Rectal smooth muscle tissue (tissue), 1 donor: ENCODE results near the gene TMEM167A.

ENCODE experiments used
- H3K27ac ChIP-seq: one replicate; pipeline ENCODE4 v1.7.0; 2013; ENCODE audit warnings: low read depth, low read length, inconsistent platforms
- H3K27me3 ChIP-seq: one replicate; pipeline ENCODE4 v1.7.0; 2013; ENCODE audit warnings: low read length; ENCODE audit not compliant: control insufficient read depth, insufficient read depth
- H3K36me3 ChIP-seq: one replicate; pipeline ENCODE4 v1.7.0; 2013; ENCODE audit warnings: low read length; ENCODE audit not compliant: control insufficient read depth, insufficient read depth
- H3K4me1 ChIP-seq: one replicate; pipeline ENCODE4 v1.7.0; 2013; ENCODE audit warnings: low read length; ENCODE audit not compliant: control insufficient read depth, insufficient read depth
- H3K4me3 ChIP-seq: one replicate; pipeline ENCODE4 v1.7.0; 2013; ENCODE audit warnings: low read length
- H3K9ac ChIP-seq: one replicate; pipeline ENCODE4 v1.7.0; 2013; ENCODE audit warnings: low read length

TMEM167A gene

DNA sequence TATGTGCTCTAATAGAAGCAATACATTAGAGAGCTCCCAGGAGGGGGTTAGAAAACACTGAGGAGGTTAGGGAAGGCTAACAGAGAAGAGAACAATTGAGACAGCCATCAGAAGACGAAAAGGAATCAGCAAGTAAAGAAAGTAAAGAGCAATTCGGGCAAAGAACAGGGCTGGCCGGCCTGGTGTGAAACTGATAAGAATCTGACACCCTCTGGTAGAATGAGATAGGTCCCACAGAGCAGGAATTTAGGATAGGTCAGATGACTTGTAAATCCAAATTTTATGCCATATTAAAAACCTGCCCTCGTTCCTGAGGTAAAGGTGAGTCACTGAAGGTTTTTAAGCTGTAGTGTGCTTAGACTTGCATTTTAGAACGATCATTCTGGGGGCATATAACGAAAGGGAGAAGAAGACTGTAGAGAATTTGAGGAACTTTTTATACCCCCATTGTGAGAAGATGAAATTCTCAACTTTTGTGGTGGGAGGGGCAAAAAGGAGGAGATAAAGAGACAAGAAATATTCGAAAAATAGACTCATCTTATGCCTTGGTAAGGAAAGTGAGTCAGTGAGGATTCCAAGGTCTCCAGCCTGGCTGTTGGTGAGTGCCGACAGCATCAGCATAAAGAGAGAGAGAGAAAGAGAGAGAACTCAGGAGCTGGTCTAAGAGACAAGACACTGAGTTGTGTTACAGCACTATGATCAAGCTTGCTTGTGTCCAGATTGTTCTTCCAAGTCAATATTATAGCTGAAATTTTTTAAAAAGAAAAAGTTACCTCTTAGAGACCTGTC, 51.3 kb downstream of the TMEM167A start:
- no peaks in the 10 kb centered on the region for H3K27me3 ChIP-seq
- no peak overlapping the region for H3K4me3 ChIP-seq
- no peak overlapping the region for H3K9ac ChIP-seq
- no peak overlapping the region for H3K27ac ChIP-seq
- no peaks in the 10 kb centered on the region for H3K36me3 ChIP-seq
- H3K4me1 ChIP-seq = no peaks in the 10 kb centered on the region

GRCh38 chr5:83022334-83022733, 54.9 kb downstream of the TMEM167A start:
- no peak overlapping the region for H3K4me3 ChIP-seq

DNA sequence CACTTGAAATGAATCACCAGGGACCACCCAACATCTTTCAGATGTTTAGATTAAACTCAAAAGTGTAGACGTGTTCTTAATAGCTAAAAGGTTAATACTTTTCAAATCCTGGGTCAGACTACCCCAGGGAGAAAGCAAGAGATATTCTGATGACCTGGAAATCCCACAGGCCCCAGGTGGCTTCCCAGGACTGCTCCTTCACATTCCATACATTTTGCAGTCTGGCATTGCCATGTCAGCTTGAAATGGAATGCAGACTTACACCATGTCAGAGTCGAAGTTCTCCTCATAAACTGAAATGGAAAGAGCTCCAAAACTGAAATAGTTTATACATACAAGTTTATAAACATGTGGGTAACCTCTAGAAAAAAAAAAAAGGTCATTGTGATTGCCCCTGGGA, 61.5 kb downstream of the TMEM167A start:
- H3K4me1 ChIP-seq = no peaks in the 10 kb centered on the region
- no peaks in the 10 kb centered on the region for H3K27me3 ChIP-seq
- H3K27ac ChIP-seq = no peak overlapping the region
- no peak overlapping the region for H3K9ac ChIP-seq
- H3K4me3 ChIP-seq = no peak overlapping the region
- H3K36me3 ChIP-seq = no peaks in the 10 kb centered on the region

More at GRCh38 chr5:83022334-83022733, 54.9 kb downstream of the TMEM167A start:
- no peak overlapping the region for H3K9ac ChIP-seq
- no peaks in the 10 kb centered on the region for H3K36me3 ChIP-seq
- H3K27ac ChIP-seq = no peak overlapping the region
- H3K27me3 ChIP-seq = no peaks in the 10 kb centered on the region
- H3K4me1 ChIP-seq = no peaks in the 10 kb centered on the region

GRCh38 chr5:83011985-83012384, 65.2 kb downstream of the TMEM167A start:
- Histone ChIP-seq H3K36me3 (no peaks in the 10 kb centered on the region), H3K4me3 (no peak overlapping the region), H3K9ac (no peak overlapping the region), H3K4me1 (no peaks in the 10 kb centered on the region), H3K27me3 (no peaks in the 10 kb centered on the region), H3K27ac (no peak overlapping the region)

DNA sequence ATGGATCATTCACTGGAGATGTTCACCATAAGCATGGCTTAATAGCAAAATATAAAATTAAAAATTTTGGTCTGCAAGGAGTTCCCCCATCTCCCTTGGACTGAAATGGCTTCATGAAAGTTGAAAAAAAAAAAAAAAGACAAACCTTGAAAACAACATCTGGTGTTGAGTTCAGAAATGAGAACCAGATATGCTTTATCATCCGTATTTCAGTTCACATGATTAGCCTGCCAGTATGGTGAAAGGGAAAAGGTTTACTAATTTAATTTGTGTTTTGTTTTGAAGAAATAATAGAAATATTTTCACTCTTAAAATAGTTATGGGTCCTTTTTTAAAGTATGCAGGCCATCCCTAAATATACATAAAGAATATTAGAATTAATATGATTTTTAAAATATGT, 67.8 kb downstream of the TMEM167A start:
- Histone ChIP-seq H3K4me3 (no peak overlapping the region), H3K4me1 (no peaks in the 10 kb centered on the region), H3K36me3 (no peaks in the 10 kb centered on the region), H3K27me3 (no peaks in the 10 kb centered on the region), H3K27ac (no peak overlapping the region), H3K9ac (no peak overlapping the region)

DNA sequence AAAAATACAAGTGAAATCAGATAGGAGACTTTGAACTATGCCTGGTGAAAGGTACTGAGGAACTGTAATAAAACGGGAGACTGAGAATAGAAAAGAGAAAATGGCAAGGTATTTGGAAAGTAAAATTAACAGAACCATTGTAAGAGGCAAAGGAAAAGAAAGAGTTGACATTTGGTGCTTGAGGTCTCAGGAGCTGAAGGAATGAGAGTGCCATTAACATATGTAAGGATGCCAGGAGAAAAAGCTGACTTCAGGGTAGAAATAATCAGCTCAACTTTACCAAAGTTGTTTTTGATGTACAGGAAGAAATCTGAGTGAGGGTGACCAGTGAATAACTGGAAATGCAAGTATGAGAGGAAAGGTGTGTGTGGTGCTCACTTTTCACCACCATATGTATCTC, 69.4 kb downstream of the TMEM167A start:
- Histone ChIP-seq H3K27me3 (no peaks in the 10 kb centered on the region), H3K4me1 (no peaks in the 10 kb centered on the region), H3K9ac (no peak overlapping the region), H3K27ac (no peak overlapping the region), H3K4me3 (no peak overlapping the region), H3K36me3 (no peaks in the 10 kb centered on the region)

GRCh38 chr5:83006683-83007283, 70.4 kb downstream of the TMEM167A start:
- Histone ChIP-seq H3K4me1 (no peaks in the 10 kb centered on the region), H3K9ac (no peak overlapping the region), H3K4me3 (no peak overlapping the region), H3K27ac (no peak overlapping the region), H3K27me3 (no peaks in the 10 kb centered on the region), H3K36me3 (no peaks in the 10 kb centered on the region)

- Histone ChIP-seq H3K4me1 (no peaks in the 10 kb centered on the region), H3K4me3 (no peak overlapping the region), H3K36me3 (no peaks in the 10 kb centered on the region), H3K27me3 (no peaks in the 10 kb centered on the region), H3K9ac (no peak overlapping the region), H3K27ac (no peak overlapping the region)
Observed at GRCh38 chr5:83003791-83004190, 73.4 kb downstream of the TMEM167A start.
